Natural killer cell (primary cell): Measurements from ENCODE around the gene CIAO3. TPM values are rescaled to one million over a fixed set of nuclear protein-coding genes. Genes with fewer than 3 reads are reported as not detected.

Experiments
- ATAC-seq, 3 donors: fragments of 150-1000 bp in 2 of 3; fragments of 200-7000 bp in 1 of 3; cut with Tn5 transposase; 1 replicate in 1 of 3; 2 replicates in 2 of 3; pipeline ENCODE4 v1.10.0; 2021; ENCODE audit warnings: mild to moderate bottlenecking in 2 of 3, moderate library complexity in 2 of 3
- DNase-seq, 2 donors: peaks; one replicate each; pipeline versions ENCODE4 v3.0.0 to v3.0.0-alpha.2; 2013 to 2021; ENCODE audit warnings: mixed read lengths in 1 of 2
- H3K27ac ChIP-seq: one replicate; pipeline ENCODE4 v1.5.1; 2013; ENCODE audit warnings: mild to moderate bottlenecking, low read length
- H3K27me3 ChIP-seq: one replicate; pipeline ENCODE4 v1.6.1; 2013; ENCODE audit warnings: low read length; ENCODE audit not compliant: control insufficient read depth, insufficient read depth
- H3K36me3 ChIP-seq: one replicate; pipeline ENCODE4 v1.6.1; 2013; ENCODE audit warnings: low read length; ENCODE audit not compliant: control insufficient read depth, insufficient read depth
- H3K4me1 ChIP-seq: one replicate; pipeline ENCODE4 v1.6.1; 2013; ENCODE audit warnings: low read length; ENCODE audit not compliant: control insufficient read depth, insufficient read depth
- H3K4me3 ChIP-seq: one replicate; pipeline ENCODE4 v1.5.1; 2013; ENCODE audit warnings: low read length
- H3K9me3 ChIP-seq: one replicate; pipeline ENCODE4 v1.6.1; 2013; ENCODE audit warnings: low read length; ENCODE audit not compliant: control insufficient read depth, insufficient read depth
- H3K27ac Mint-ChIP-seq, 2 donors: one replicate each; pipeline ENCODE4 v1.8.0; 2022; ENCODE audit warnings: mild to moderate bottlenecking in 2 of 2, mixed read lengths in 2 of 2, moderate library complexity in 1 of 2
- H3K27me3 Mint-ChIP-seq, 2 donors: one replicate each; pipeline ENCODE4 v1.8.0; 2022; ENCODE audit warnings: low read depth in 2 of 2, mixed read lengths in 2 of 2
- H3K36me3 Mint-ChIP-seq: one replicate; pipeline ENCODE4 v1.8.0; 2022; ENCODE audit warnings: mixed read lengths
- H3K4me1 Mint-ChIP-seq, 2 donors: one replicate each; pipeline ENCODE4 v1.8.0; 2022; ENCODE audit warnings: mixed read lengths in 2 of 2
- H3K4me3 Mint-ChIP-seq: one replicate; pipeline ENCODE4 v1.8.0; 2022; ENCODE audit warnings: mild to moderate bottlenecking, moderate library complexity, mixed read lengths
- H3K9me3 Mint-ChIP-seq, 2 donors: one replicate each; pipeline ENCODE4 v1.8.0; 2022; ENCODE audit warnings: mixed read lengths in 2 of 2
- WGBS: methylation state at CpG from one replicate; pipeline ENCODE4 v1.1.7; 2013; ENCODE audit warnings: missing lambda C conversion rate; ENCODE audit not compliant: insufficient coverage; 5-methylcytosine and 5-hydroxymethylcytosine counted together
- intact Hi-C: fragments of 100-400 bp; cut with micrococcal nuclease; formaldehyde crosslinking; loops from one replicate; pipeline ENCODE4 v1.14.2; 2022
- total RNA-seq, 4 donors: library from RNA; stranded (reverse); fragments of 120-200 nt in 1 of 4; gene quantifications; one replicate each; pipeline versions ENCODE4 v1.2.3 to v1.2.4, GENCODE V29; 2013 to 2022
- TF ChIP-seq, protein P1 (sequence below): fragments of 200-600 bp; IDR thresholded peaks from one replicate; pipeline ENCODE4 v1.8.0; 2022; ENCODE audit warnings: antibody characterized with exemption

Gene CIAO3
- total RNA-seq, 3 donors from 2014 or later (not counting 1 experiment from before 2014, with no cell fraction given), result 36.9 to 39.8 (median 37.5) TPM

- WGBS, result 83% methylated on average over 27 of the region's 28 CpGs
- H3K27ac ChIP-seq, result no peak overlapping the region
- H3K9me3 Mint-ChIP-seq, result no peaks in the 10 kb centered on the region
- H3K27ac Mint-ChIP-seq, result peak overlapping the region in 1 of 2 donors; percentile 9
- no peaks in the 10 kb centered on the region for H3K36me3 Mint-ChIP-seq
- peaks cover 0 to 35% of the 10 kb centered on the region in 2 donors for H3K4me1 Mint-ChIP-seq
- H3K9me3 ChIP-seq, result no peaks in the 10 kb centered on the region
- H3K27me3 ChIP-seq, result no peaks in the 10 kb centered on the region
- H3K4me3 ChIP-seq, result no peak overlapping the region
- peaks cover 21% of the 10 kb centered on the region for H3K36me3 ChIP-seq
- no peaks in the 10 kb centered on the region for H3K27me3 Mint-ChIP-seq
- DNase-seq (no peak), ATAC-seq (no peak)
- intact Hi-C loops, result no loop called here
- peak overlapping the region; percentile 70 for H3K4me3 Mint-ChIP-seq
- TF ChIP-seq, protein P1, sequence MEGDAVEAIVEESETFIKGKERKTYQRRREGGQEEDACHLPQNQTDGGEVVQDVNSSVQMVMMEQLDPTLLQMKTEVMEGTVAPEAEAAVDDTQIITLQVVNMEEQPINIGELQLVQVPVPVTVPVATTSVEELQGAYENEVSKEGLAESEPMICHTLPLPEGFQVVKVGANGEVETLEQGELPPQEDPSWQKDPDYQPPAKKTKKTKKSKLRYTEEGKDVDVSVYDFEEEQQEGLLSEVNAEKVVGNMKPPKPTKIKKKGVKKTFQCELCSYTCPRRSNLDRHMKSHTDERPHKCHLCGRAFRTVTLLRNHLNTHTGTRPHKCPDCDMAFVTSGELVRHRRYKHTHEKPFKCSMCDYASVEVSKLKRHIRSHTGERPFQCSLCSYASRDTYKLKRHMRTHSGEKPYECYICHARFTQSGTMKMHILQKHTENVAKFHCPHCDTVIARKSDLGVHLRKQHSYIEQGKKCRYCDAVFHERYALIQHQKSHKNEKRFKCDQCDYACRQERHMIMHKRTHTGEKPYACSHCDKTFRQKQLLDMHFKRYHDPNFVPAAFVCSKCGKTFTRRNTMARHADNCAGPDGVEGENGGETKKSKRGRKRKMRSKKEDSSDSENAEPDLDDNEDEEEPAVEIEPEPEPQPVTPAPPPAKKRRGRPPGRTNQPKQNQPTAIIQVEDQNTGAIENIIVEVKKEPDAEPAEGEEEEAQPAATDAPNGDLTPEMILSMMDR, result no peak
- peaks cover 66% of the 10 kb centered on the region for H3K4me1 ChIP-seq
These were observed 58.9 kb downstream of the CIAO3 start for GRCh38 chr16:681746-682427.

- Mint-ChIP-seq H3K4me3 (peak overlapping the region; percentile 67), H3K27ac (peak overlapping the region in 1 of 2 donors; percentile 67), H3K27me3 (no peaks in the 10 kb centered on the region), H3K36me3 (no peaks in the 10 kb centered on the region), H3K9me3 (no peaks in the 10 kb centered on the region), H3K4me1 (peaks cover 0 to 33% of the 10 kb centered on the region in 2 donors)
- Histone ChIP-seq H3K9me3 (no peaks in the 10 kb centered on the region), H3K27ac (peak overlapping the region; percentile 63), H3K4me1 (peaks cover 65% of the 10 kb centered on the region), H3K27me3 (no peaks in the 10 kb centered on the region), H3K36me3 (peaks cover 17% of the 10 kb centered on the region), H3K4me3 (peak overlapping the region; percentile 71)
- TF ChIP-seq, protein P1, result no peak
- no peak for ATAC-seq
- 56% methylated on average over 44 of the region's 44 CpGs for WGBS
- intact Hi-C loops, result no loop called here
- peak in 1 of 2 donors; percentile 40 for DNase-seq
These were observed 59.6 kb downstream of the CIAO3 start for GRCh38 chr16:680967-681745.

DNA sequence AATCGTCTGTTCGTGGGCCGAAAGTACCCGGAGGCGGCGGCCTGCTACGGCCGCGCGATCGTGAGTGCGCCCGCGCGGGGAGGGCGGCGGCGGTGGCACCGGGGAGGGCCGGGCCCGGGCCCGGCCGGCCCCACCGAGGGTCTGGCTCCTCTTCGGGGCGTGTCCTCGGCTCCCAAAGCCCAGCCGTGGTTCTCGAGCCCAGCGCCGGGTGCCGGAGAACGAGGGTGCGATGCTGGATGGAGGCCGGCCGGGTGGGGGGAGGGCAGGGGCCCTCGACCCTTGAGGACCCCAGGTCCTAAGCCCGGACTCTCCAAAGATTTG lies 60.2 kb downstream of the CIAO3 start:
- TF ChIP-seq, protein P1, result no peak
- Histone ChIP-seq H3K36me3 (peaks cover 17% of the 10 kb centered on the region), H3K4me3 (peak overlapping the region; percentile 71), H3K27me3 (no peaks in the 10 kb centered on the region), H3K9me3 (no peaks in the 10 kb centered on the region), H3K27ac (peak overlapping the region; percentile 63), H3K4me1 (peaks cover 62% of the 10 kb centered on the region)
- intact Hi-C loops, result no loop called here
- H3K36me3 Mint-ChIP-seq, result no peaks in the 10 kb centered on the region
- H3K9me3 Mint-ChIP-seq, result no peaks in the 10 kb centered on the region
- H3K4me1 Mint-ChIP-seq, result peaks cover 0 to 30% of the 10 kb centered on the region in 2 donors
- DNase-seq (no peak), ATAC-seq (no peak)
- H3K27ac Mint-ChIP-seq, result peak overlapping the region; percentile 67 to 75
- H3K27me3 Mint-ChIP-seq, result no peaks in the 10 kb centered on the region
- under 1% methylated on average over 38 of the region's 38 CpGs for WGBS
- peak overlapping the region; percentile 85 for H3K4me3 Mint-ChIP-seq
